HEK293 (cell line): ENCODE measurements around the gene DNASE1L3.

ENCODE experiments used
- CTCF ChIA-PET: fragments of 350-600 bp; formaldehyde crosslinking; extraction: SDS; loops from one replicate; lab custom pipeline; 2021; ENCODE audit warnings: antibody characterized with exemption; lab: Yijun Ruan, JAX
- POLR2A ChIA-PET: fragments of 300-600 bp; formaldehyde crosslinking; extraction: SDS; loops from one replicate; lab custom pipeline; 2020; ENCODE audit warnings: antibody characterized with exemption, inconsistent platforms; lab: Yijun Ruan, JAX
- H3K27ac ChIP-seq: fragments of 200-500 bp; sonication (Bioruptor generic); 2 replicates; pipeline ENCODE4 v1.5.1; 2014; ENCODE audit warnings: low read depth, low read length, control low read depth, inconsistent platforms; ENCODE audit errors: extremely low read depth
- H3K36me3 ChIP-seq, 2 experiments: fragments of 200-500 bp in 1 of 2; sonication (Bioruptor generic) in 1 of 2; 1 replicate in 1 of 2; 2 replicates in 1 of 2; pipeline ENCODE4 v1.5.1; 2014 to 2017; ENCODE audit warnings: inconsistent platforms in 2 of 2, low read length in 2 of 2; ENCODE audit not compliant: control insufficient read depth in 2 of 2, insufficient read depth in 1 of 2
- H3K4me1 ChIP-seq: fragments of 200-500 bp; sonication (Bioruptor generic); 2 replicates; pipeline ENCODE4 v1.5.1; 2014; ENCODE audit warnings: mild to moderate bottlenecking, low read length, inconsistent platforms; ENCODE audit not compliant: control insufficient read depth, insufficient read depth
- H3K4me3 ChIP-seq: 2 replicates; pipeline ENCODE4 v1.5.1; 2011; ENCODE audit warnings: low read depth, mild to moderate bottlenecking, control low read depth, low read length, moderate library complexity
- H3K9me3 ChIP-seq: fragments of 200-500 bp; sonication (Bioruptor generic); 2 replicates; pipeline ENCODE4 v1.5.1; 2014; ENCODE audit warnings: low read depth, low read length, inconsistent platforms; ENCODE audit not compliant: control insufficient read depth, insufficient read depth
- BCL11B ChIP-seq: fragments of 450-650 bp; formaldehyde crosslinking; IDR thresholded peaks from 2 replicates; pipeline ENCODE4 v1.5.1; 2016; ENCODE audit warnings: low read depth, missing biosample characterization, missing genetic modification characterization
- CTCF ChIP-seq: fragments of 450-650 bp; formaldehyde crosslinking; IDR thresholded peaks from 2 replicates; pipeline ENCODE4 v1.5.1; 2016; ENCODE audit warnings: missing biosample characterization, missing genetic modification characterization
- EGR2 ChIP-seq: fragments of 450-650 bp; formaldehyde crosslinking; IDR thresholded peaks from 2 replicates; pipeline ENCODE4 v1.5.1; 2016; ENCODE audit warnings: low read depth, missing biosample characterization, missing genetic modification characterization
- GLI2 ChIP-seq: fragments of 450-650 bp; formaldehyde crosslinking; IDR thresholded peaks from 2 replicates; pipeline ENCODE4; 2017; ENCODE audit warnings: missing biosample characterization, missing genetic modification characterization, low read depth, borderline replicate concordance
- HIC1 ChIP-seq: fragments of 450-650 bp; formaldehyde crosslinking; IDR thresholded peaks from 2 replicates; pipeline ENCODE4 v1.5.1; 2016; ENCODE audit warnings: missing biosample characterization, missing genetic modification characterization
- INSM2 ChIP-seq: fragments of 450-650 bp; formaldehyde crosslinking; IDR thresholded peaks from 2 replicates; pipeline ENCODE4 v1.5.1; 2016; ENCODE audit warnings: missing biosample characterization, missing genetic modification characterization
- KLF10 ChIP-seq: fragments of 450-650 bp; IDR thresholded peaks from 2 replicates; pipeline ENCODE4 v1.5.1; 2018; ENCODE audit warnings: missing biosample characterization, mild to moderate bottlenecking, missing genetic modification characterization
- ZBTB1 ChIP-seq: fragments of 450-650 bp; formaldehyde crosslinking; IDR thresholded peaks from 2 replicates; pipeline ENCODE4 v1.5.1; 2016; ENCODE audit warnings: missing biosample characterization, missing genetic modification characterization
- ZFHX2 ChIP-seq: fragments of 450-650 bp; formaldehyde crosslinking; conservative IDR thresholded peaks from 2 replicates; pipeline ENCODE4 v1.5.1; 2016; ENCODE audit warnings: missing biosample characterization, missing genetic modification characterization
- ZFP69B ChIP-seq: fragments of 450-650 bp; formaldehyde crosslinking; IDR thresholded peaks from 2 replicates; pipeline ENCODE4 v1.5.1; 2016; ENCODE audit warnings: missing biosample characterization, missing genetic modification characterization
- ZNF138 ChIP-seq: fragments of 450-650 bp; formaldehyde crosslinking; IDR thresholded peaks from 2 replicates; pipeline ENCODE4 v1.5.1; 2016; ENCODE audit warnings: missing biosample characterization, missing genetic modification characterization, borderline replicate concordance
- ZNF391 ChIP-seq: fragments of 450-650 bp; formaldehyde crosslinking; IDR thresholded peaks from 2 replicates; pipeline ENCODE4 v1.5.1; 2016; ENCODE audit warnings: low read depth, missing biosample characterization, missing genetic modification characterization, borderline replicate concordance
- ZNF404 ChIP-seq: fragments of 450-650 bp; formaldehyde crosslinking; IDR thresholded peaks from 2 replicates; pipeline ENCODE4 v1.5.1; 2017; ENCODE audit warnings: missing biosample characterization, missing genetic modification characterization
- ZNF433 ChIP-seq: fragments of 450-650 bp; formaldehyde crosslinking; IDR thresholded peaks from 2 replicates; pipeline ENCODE4 v1.5.1; 2016; ENCODE audit warnings: missing biosample characterization, missing genetic modification characterization, low read depth
- ZNF549 ChIP-seq: fragments of 450-650 bp; IDR thresholded peaks from 2 replicates; pipeline ENCODE4 v1.5.1; 2018; ENCODE audit warnings: missing biosample characterization, missing genetic modification characterization, mild to moderate bottlenecking, inconsistent platforms, moderate library complexity
- ZNF580 ChIP-seq: fragments of 450-650 bp; formaldehyde crosslinking; IDR thresholded peaks from 2 replicates; pipeline ENCODE4 v1.5.1; 2016; ENCODE audit warnings: missing biosample characterization, missing genetic modification characterization
- ZNF623 ChIP-seq: fragments of 450-650 bp; formaldehyde crosslinking; IDR thresholded peaks from 2 replicates; pipeline ENCODE4 v1.5.1; 2016; ENCODE audit warnings: missing biosample characterization, missing genetic modification characterization
- ZNF626 ChIP-seq: fragments of 450-650 bp; sonication (Bioruptor Pico); formaldehyde crosslinking; IDR thresholded peaks from 2 replicates; pipeline ENCODE4 v1.5.1; 2018; ENCODE audit warnings: missing biosample characterization, missing genetic modification characterization, inconsistent platforms
- ZNF658 ChIP-seq: fragments of 450-650 bp; formaldehyde crosslinking; IDR thresholded peaks from 2 replicates; pipeline ENCODE4; 2016; ENCODE audit warnings: missing biosample characterization, missing genetic modification characterization
- ZNF768 ChIP-seq: fragments of 450-650 bp; formaldehyde crosslinking; IDR thresholded peaks from 2 replicates; pipeline ENCODE4 v1.5.1; 2018; ENCODE audit warnings: missing biosample characterization, mild to moderate bottlenecking, missing genetic modification characterization

The DNASE1L3 gene

GRCh38 chr3:58179235-58180098 is 31.3 kb downstream of the DNASE1L3 start:
- H3K4me3 ChIP-seq = no peak overlapping the region
- TF ChIP-seq ZNF549 (tag by site-specific recombination) (no peak), HIC1 (tag by site-specific recombination) (no peak), ZNF768 (tag by site-specific recombination) (no peak)
- no peaks in the 10 kb centered on the region for H3K4me1 ChIP-seq
- ChIA-PET POLR2A (interaction anchor here (0.6 kb wide), 1 partner anchor 510 kb away, joined by 4 read pairs; no protein-coding TSS in a partner anchor), CTCF (interaction anchor here (0.6 to 4.8 kb wide), 5 partner anchors 8 to 217 kb away, joined by 3 to 34 read pairs (median 3); no protein-coding TSS in a partner anchor)
- no peak overlapping the region for H3K27ac ChIP-seq
- no peaks in the 10 kb centered on the region for H3K36me3 ChIP-seq
- H3K9me3 ChIP-seq = no peaks in the 10 kb centered on the region

GRCh38 chr3:58178528-58179234 is 32.1 kb downstream of the DNASE1L3 start:
- Histone ChIP-seq H3K36me3 (no peaks in the 10 kb centered on the region), H3K27ac (no peak overlapping the region), H3K4me3 (no peak overlapping the region), H3K9me3 (no peaks in the 10 kb centered on the region), H3K4me1 (no peaks in the 10 kb centered on the region)
- POLR2A ChIA-PET = no interaction called here
- CTCF ChIA-PET = interaction anchor here (0.5 to 4.8 kb wide), 18 partner anchors 9 to 234 kb away, joined by 3 to 34 read pairs (median 3); no protein-coding TSS in a partner anchor
- no peak for TF ChIP-seq ZNF138 (tag by site-specific recombination)
- peak; percentile 16; the same call in 1 of the 2 replicates for TF ChIP-seq ZNF623 (tag by site-specific recombination)

GRCh38 chr3:58177747-58178527 is 32.8 kb downstream of the DNASE1L3 start:
- ChIA-PET POLR2A (interaction anchor here (0.7 kb wide), 1 partner anchor 455 kb away, joined by 6 read pairs; no protein-coding TSS in a partner anchor), CTCF (interaction anchor here (0.5 to 4.8 kb wide), 33 partner anchors 10 to 974 kb away, joined by 3 to 34 read pairs (median 4); partner anchors contain the start of genes FLNB, HTD2 and RPP14)
- Histone ChIP-seq H3K4me3 (peak overlapping the region; percentile 22), H3K9me3 (no peaks in the 10 kb centered on the region), H3K4me1 (no peaks in the 10 kb centered on the region), H3K27ac (no peak overlapping the region), H3K36me3 (no peaks in the 10 kb centered on the region)
- no peak for TF ChIP-seq KLF10 (tag by site-specific recombination)
- no peak for TF ChIP-seq ZNF580 (tag by site-specific recombination)
- TF ChIP-seq ZNF658 (tag by site-specific recombination) = no peak
- TF ChIP-seq BCL11B (tag by site-specific recombination) = no peak
- no peak for TF ChIP-seq ZBTB1 (tag by site-specific recombination)
- no peak for TF ChIP-seq INSM2
- TF ChIP-seq EGR2 (tag by site-specific recombination) = peak; percentile 25; the same call in 1 of the 2 replicates
- 0 out of 2 replicates have a peak, but pooled peaks have one; percentile 51 for TF ChIP-seq ZFP69B (tag by site-specific recombination)
- TF ChIP-seq CTCF (tag by site-specific recombination) = peak; percentile 71; the same call in 1 of the 2 replicates
- TF ChIP-seq ZNF404 (tag by site-specific recombination) = no peak
- peak; percentile 31; the same call in 1 of the 2 replicates for TF ChIP-seq ZFHX2 (tag by site-specific recombination)
- no peak for TF ChIP-seq ZNF433 (tag by site-specific recombination)
- TF ChIP-seq ZNF391 (tag by site-specific recombination) = no peak
- TF ChIP-seq GLI2 (tag by site-specific recombination) = no peak
- no peak for TF ChIP-seq ZNF626 (tag by site-specific recombination)
